GM13976 (cell line): ENCODE results near the gene ADD2.
"Not testable (repeated sequence)": the region's sequence is repeated elsewhere in the genome, so short reads cannot be mapped to it uniquely, and the experiment has no call there.

Source experiments
- DNase-seq: peaks from one replicate; pipeline ENCODE4 v3.0.0; 2012; ENCODE audit warnings: low spot score
- CTCF ChIP-seq: IDR thresholded peaks from 2 replicates; pipeline ENCODE4 v1.5.1; 2012; ENCODE audit warnings: borderline replicate concordance, mild to moderate bottlenecking; ENCODE audit not compliant: insufficient read depth; ENCODE audit errors: extremely low read depth, missing control alignments, control extremely low read depth
- in situ Hi-C: fragments of 300-500 bp; cut with MboI; formaldehyde crosslinking; loops from one replicate; pipeline ENCODE4 v1.12.0; 2022; ENCODE audit warnings: low sequenced_read_pairs, mixed read lengths, inconsistent platforms; ENCODE audit not compliant: unreplicated experiment

Gene ADD2

GRCh38 chr2:70807102-70807827 lies 39.3 kb upstream of the ADD2 start:
- no peak for DNase-seq
- in situ Hi-C loops: no loop called here

GRCh38 chr2:70806620-70807019 lies 38.6 kb upstream of the ADD2 start:
- TF ChIP-seq CTCF: no peak
- no peak for DNase-seq
- in situ Hi-C loops: no loop called here

More at GRCh38 chr2:70807102-70807827, 39.3 kb upstream of the ADD2 start:
- TF ChIP-seq CTCF: no peak

- DNase-seq: no peak
- no peak for TF ChIP-seq CTCF
These were observed 38.0 kb upstream of the ADD2 start for GRCh38 chr2:70806013-70806412.

DNA sequence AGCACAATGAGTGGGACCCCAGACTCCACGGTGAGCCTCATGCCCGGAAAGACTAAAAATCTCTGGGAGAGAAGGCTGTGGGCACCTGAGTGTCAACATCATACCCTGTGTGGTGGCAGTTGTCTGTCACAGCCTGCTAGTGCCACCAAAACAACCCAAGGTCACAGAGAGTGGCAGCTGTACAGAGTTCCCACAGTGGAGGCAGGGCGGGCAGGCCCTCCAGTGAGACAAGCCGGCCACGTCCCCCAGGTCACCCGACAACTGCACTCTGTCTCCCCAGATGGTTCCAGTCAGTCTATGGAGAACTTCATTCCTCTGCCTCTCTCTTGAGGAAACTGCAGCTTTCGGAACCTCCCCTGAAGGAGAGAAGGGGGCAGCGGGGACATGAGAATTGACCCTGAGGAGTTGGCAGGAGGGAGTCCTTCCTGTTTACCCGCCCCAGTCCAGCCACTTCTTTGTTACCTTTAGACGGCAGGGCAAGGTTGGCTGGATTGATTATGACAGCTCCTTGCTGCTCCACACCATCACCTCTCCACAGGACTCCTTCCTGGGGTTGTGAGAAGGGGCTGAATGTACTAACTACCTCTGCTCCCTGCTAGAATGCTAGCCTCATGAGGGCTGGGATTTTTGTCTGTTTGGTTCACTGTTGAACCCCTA lies 33.7 kb upstream of the ADD2 start:
- in situ Hi-C loops: no loop called here
- no peak for DNase-seq
- TF ChIP-seq CTCF: no peak

More at GRCh38 chr2:70806013-70806412, 38.0 kb upstream of the ADD2 start:
- in situ Hi-C loops: no loop called here

GRCh38 chr2:70799706-70800105 lies 31.7 kb upstream of the ADD2 start:
- no peak for TF ChIP-seq CTCF
- no peak for DNase-seq
- in situ Hi-C loops: no loop called here

DNA sequence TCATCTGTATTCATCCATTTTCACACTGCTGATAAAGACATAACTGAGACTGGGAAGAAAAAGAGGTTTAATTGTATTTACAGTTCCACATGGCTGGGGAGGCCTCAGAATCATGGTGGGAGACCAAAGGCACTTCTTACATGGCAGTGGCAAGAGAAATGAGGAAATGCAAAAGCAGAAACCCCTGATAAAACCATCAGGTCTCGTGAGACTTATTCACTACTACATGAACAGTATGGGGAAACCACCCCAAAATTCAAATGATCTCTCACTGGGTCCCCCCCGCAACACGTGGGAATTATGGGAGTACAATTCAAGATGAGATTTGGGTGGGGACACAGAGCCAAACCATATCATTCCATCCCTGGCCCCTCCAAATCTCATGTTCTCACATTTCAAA lies 30.0 kb upstream of the ADD2 start:
- in situ Hi-C loops, DNase-seq: not testable (repeated sequence)

DNA sequence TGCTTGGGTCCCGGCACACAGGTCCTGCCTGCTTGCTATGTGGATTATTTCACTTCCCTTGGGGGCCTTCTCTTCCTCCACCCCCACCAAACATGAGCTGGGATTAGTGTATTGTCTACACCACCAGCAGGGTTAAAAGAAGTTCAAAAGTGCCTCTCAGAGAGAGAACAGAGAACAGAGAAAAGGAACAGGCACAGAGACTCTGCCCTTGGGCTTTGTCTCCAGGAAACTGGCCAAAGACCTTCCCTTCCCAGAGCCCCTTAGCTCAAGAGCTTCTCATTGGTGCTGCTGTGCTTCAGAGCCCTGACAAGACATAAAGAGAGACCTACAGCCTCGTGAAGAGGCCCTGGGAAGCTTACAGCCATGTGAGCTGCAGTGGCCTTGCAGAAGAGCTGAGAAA lies 29.5 kb upstream of the ADD2 start:
- TF ChIP-seq CTCF: no peak
- no peak for DNase-seq
- in situ Hi-C loops: no loop called here
